NCI-H187 (cell line): ENCODE data around the gene CLDN18.
A peak's percentile ranks its signal among the peaks of the same experiment; 100 is the strongest.

Experiments
- DNase-seq, 2 experiments: peaks; one replicate each; lab custom pipeline; 2025; lab: John Stamatoyannopoulos, UW

The CLDN18 gene

DNA sequence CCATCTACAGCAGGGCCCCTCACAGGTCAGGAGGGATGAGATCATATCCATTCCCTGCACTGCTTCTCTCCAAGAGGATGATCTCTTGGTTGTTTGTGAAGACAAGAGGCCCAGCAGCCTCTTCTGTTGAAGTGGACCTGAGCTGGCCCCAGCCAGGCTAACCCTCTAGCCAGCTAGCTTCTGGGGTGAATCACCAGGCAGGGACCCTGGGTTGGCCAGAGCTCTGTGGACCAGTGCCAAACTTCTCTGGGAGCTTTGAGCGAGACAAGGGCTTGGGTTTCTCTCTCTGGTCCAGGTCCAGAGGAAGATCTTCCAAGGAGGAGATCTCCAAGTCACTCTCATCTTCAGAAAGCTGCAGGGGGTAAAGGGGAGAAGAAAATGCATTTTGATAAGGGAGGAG, 52.7 kb downstream of the CLDN18 start:
- no peak for DNase-seq

DNA sequence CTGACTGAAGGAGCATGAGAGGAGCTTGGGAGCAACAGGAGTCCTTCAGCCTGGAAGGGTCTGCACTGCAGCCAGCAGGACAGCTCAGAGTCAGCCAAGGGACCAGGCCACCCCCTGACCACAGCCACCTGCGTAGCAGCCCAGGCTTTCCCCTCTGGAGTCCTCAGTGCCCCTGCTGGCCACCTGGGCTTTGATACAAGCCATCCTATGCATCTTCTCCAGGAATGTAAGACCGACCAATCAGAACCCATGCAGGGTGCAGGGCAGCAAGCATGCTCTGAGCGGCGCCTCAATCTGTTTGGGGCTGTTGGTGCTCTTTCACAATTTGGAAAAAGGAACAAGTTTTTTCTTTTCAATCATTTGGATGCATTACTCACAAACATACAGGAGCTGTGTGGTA, 53.5 kb downstream of the CLDN18 start:
- no peak for DNase-seq

DNA sequence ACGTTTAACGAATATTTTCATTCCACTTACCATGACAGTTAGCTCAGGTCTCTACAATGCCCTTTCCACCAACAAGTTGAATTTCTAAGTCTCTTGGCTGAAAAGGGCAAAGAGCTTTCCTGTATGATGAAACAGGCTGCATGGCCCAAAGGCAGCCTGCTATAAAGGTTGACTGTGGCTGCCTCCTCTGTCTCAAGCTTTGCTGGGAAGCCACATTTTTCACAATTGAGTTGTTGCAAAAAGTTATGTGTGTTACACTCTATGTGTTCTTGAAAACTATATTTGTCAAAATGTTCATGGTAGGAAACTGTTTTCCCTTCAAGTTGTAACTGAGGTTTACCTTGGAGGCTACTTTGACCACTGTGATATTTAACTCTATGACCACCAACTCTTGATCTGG, 56.0 kb downstream of the CLDN18 start:
- no peak for DNase-seq

DNA sequence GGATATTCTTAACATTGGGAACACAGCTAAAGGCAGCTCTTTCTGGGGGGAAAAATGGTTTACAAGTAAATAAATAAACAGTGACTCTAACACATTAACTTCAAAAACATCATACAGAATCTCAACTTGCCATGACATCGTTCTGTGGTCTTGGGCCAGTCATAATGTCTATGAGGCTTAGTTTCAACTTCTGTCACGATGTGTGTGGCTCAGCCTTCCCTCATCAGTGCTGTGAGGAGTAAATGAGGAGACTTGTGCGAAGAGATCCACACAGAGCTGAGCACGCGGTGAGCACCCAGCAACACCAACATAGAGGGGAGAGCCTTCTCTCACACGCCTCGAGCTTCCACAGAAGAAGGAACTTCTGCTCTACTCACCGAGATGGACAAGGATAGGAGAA, 56.4 kb downstream of the CLDN18 start:
- DNase-seq: no peak

DNA sequence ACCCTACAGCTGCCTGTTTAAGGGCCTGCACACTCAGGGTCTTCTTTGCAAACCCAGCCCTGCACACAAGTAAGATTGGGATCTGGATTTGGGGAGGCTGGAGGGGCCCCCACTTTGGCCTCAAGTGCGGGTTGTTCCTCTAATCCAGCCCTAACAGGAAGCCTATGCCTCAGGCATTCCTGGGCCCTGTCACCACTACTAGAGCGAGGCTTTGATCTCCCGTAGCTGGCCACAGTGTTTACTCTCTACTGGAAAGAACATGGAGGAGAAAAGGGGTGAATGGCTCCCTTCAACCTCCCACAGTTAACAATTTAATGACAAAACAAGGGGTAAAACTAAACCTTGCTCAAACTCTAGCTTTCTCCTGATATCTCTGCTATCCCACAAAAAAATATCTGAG, 57.0 kb downstream of the CLDN18 start:
- no peak for DNase-seq

DNA sequence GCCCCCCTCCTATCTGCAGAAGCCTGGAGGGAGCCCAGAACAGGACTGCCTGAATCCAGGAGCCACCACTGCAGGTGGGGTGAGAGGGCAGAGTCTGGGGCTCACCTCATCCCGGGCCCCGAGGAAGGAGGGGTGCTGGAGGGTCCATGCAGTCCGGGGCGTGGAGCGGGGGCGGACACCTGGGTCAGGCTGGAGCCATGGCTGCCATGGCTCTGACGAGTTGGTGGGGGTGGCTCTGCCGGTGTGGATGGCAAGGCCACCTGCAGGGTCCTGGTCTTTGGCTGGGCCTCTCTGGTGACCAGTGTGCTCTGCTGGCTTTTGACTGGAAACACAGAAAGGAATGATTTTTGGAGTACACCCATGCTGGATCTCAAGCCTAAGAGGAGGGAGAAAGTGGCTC, 58.1 kb downstream of the CLDN18 start:
- no peak for DNase-seq

DNA sequence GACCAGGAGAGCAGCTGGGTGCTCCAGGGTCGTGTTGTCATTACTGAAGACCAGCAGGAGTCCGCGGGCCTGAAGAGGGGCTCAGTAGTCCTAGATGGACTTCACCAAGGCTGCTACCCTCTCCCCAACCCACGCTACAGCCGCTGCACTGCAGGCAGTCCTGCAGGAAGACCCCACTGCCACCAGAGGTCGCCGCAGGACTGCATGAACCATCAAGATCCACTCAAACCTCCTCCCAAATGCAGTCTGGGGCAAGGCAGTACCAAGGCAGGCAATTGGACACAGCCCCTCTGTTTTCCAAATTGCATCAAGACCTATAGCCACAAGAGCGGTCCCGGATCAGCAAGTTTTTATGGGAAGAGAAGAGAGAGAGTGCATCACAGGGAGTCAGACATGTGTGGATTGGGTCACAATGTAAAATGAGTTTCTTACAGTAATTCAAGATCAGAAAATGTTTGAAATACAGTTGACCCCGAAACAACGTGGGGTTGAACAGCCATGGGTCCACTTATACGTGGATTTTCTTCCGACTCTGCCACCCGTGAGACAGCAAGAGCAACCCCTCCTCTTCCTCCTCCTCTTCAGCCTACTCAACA, 58.7 kb downstream of the CLDN18 start:
- DNase-seq: peak; percentile 15 to 29

DNA sequence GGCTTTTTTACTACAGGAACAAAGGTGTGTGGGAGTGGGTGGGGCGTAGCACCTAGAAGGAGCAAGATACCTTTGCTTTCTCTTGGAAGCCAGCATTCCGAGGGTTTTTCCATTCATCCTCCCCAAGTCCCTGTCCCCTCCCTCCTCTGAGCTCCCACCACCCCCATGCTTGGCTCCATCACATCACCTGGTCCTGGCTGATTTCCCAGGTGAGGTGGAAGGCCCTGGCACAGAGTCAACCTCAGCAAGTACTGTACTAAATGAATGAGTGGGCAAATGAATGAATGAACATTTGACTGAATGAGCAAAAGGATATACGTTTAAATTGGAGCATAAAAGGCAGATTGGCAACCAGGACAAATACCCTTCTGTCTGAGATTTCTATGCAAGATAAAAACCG, 60.0 kb downstream of the CLDN18 start:
- no peak for DNase-seq

DNA sequence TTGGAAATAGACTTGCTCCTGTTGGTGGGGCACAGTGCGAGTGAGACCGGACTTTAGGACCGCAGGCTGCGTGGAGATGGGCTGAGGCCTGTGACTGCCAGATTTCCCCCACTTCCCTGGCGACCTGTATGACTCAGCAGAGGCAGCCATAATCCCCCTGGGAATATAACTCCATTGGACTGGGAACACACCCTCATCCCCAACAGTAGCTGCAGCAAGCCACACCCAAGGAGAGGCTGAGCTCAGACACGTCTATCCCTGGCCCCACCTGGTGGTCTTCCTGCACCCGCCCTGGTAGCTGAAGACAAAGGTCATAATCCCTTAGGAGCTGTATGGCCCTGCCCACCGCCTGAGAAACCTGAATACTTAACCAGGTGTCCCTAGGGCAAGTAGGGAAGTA, 62.8 kb downstream of the CLDN18 start:
- peak in 1 of 2 experiments; percentile 34 for DNase-seq

DNA sequence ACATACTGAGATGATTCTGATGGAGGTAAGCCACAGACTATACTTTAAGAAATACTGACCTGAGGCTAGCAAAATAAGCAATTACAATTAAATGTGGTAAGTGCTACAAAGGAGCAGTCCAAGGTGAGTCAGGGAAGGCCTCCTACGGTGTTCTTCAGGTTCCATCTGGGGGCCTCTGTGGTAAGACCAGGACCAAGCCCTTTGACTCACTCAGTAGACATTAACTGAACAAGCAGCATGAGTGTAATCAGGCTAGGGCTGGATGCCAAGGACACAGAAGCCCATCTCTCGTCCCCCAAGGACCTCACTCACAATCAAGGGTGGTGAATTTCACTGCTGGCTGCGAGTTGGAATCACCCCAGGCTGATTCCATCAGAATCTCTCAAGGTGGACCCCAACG, 68.1 kb downstream of the CLDN18 start:
- DNase-seq: no peak

DNA sequence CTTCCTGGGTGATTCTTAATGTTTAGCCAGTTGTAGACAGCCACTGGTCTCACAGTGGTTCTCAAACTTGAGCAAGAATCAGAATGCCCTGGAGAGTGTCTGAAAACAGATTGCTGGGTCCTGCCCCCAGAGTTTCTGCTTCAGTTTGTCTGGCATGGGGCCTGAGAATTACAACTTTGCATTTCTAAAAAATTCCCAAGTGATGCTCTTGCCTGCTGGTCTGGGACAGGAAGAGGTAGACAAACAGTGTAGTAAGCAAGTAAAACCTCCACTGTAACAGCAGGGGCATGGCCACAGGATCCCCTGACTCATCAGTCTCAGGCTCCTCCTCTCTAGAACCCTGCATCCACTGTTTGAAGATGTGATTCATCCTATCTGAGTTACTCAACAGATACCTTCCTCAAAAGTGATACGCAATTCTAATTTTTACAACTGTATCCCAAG, 69.0 kb downstream of the CLDN18 start:
- DNase-seq: no peak

DNA sequence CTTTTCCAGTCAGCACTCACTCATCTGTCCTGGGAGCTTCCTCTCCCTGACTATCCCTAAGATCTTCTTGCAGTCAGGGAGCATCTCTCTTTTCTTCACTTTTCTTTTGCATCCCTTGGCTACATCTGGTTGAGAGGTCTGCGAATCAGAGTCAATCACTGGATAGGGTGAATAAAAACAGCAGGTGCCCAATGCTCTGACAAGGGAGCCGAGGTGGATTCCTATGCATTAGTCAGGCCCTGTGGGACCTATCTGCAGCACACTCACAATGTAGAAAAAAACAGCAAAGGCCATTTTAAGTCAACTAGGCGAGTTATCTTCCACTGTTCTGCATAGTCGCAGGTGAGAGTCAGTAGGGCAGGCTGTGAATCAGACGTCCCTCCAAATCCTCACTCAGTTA, 69.9 kb downstream of the CLDN18 start:
- DNase-seq: no peak

DNA sequence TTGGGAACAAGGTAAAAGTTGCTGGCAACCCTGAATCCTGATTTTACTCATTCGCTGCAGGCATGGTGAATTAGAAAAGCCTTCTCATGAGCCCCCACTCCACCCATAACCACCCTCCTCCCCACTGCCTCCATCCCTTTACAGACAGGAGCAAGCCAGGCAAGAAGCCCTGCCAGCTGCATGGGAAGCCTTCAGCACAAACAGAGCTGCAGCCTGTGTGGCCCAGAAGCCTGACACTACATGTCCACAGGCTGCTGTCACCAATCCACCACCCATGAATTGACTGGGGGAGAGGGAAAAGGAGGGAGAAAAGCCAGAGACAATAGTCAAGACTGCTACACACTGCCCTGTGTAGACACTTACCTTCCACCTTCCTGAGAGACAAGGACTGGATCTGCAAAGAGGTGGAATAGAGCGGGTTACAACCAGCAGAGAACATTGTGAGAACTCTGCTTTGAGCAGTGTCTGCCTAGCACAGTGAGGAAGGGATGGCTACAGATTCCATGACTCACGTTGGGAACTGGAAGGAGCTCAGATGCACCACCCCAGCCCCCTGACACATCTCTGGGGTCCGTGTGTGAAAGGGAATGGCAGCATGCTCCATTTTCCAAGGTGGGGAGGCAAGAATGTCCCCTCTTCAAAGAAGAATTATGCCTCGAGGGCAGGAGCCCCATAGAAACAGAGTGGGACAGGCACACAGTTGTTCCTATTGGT, 71.6 kb downstream of the CLDN18 start:
- no peak for DNase-seq

DNA sequence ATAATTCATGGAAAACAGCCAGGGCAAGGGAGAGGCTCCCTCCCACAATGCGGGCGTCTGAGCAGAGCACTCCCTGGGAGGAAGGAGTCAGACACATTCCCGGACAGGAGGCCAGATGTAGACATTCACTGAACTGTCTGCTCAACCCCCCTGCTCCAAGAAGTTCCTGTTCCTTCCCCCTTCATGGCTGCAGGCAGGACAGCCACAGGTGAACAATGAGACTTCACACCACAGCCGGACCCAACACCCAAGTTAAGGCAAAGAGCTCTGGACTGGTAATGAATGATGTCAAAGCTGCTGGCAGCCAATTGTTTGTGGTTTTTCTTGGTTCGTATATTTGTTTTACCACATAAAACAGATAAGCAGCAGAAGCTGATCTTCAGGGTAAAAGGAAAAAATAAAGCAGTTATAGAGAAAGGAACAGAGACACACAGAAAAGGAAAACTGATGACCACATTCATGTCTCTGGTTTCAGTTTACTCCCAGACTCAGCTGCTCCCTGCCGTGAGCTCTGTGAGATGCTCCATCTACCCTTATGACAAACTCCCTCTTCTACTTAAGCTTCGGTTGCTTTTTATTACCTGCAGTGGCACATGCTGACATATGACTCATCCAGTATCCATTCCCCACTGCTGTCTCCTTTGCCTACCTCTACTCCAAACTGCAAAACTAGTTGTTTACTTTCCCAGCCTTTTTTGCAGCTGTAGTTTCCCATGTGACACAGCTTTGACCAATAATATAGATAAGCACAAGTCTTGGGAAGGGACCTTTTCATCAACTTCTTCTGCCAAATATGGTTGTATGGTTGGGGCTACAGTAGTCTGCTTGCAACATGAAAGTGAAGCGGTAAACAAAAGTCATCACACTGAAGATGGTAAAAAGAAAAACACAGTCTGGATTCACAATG, 72.4 kb downstream of the CLDN18 start:
- no peak for DNase-seq

DNA sequence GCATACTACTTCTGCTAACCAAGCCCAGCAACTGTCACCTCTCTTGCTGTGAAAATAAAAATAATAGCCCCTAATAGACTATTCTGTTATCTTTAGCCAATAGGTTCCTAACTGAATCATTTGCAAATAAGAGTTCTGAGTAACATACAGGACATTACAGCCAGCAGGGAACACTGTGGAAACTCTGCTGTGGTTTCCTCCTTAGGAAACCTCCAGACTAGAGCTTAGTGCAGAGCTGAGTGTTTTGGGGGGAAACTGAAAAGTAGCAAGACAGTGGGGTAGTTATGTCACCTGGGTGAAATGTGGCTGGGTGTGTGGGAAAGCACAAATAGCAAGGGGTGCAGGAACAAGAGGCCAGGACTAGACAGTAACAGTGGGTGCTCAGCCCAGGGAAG, 73.0 kb downstream of the CLDN18 start:
- DNase-seq: no peak
